ENCODE data around the gene BCAS4.

DNA sequence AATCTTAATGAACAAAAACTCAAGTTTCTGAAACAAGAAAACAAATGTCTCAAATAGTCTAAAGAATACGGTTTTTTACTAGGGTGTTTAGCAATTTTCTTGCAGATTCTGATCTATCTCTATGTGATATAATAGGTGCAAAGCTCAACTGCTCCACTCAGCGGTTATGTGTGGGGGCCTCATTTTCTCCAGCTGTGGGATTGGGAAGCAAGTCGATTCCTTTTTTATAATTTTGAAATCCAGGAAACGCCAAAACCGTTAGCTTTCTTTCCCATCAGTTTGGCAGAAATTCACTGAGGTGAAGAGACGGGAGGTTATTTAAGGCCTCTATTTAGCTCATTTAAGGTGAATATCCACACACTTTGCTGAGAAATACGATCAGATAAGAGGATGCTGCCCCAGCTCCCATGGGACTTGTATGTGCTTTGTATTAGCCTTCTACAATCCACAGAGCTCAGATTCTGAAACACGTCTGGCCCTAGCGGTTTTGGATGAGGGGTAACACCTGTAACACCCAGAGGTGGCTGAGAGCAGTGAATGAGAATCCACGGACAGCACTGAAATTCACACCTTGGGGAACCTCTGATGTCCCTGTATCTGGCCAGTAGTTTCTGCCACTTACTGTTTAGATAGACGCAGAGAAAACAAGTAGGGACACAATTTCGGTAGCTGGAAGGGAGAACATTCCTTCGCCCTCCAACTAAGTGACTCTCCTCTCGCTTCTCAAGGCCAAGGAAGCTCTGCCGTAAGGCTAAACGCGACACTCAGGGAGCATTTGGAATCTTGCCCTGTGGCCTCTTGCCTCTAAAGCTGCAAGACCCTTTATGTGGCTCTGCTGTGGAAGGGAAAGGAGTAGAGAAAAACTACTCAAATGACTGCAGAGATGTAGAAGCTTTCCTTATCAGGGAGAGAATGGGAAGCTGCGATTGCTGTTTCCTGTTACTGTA, 6.5 kb upstream of the BCAS4 start:
- TF ChIP-seq CTBP1 (IDR thresholded peaks at IDR 0.05; ENCODE audit: borderline replicate concordance) (no peak), SP1 (IDR thresholded peaks at IDR 0.05) (no peak), FOXA1 (IDR thresholded peaks at IDR 0.05) (no peak), BHLHE40 (IDR thresholded peaks at IDR 0.05; ENCODE audit: borderline replicate concordance) (no peak), L3MBTL2 (conservative IDR thresholded peaks at IDR 0.05) (no peak), FOXM1 (IDR thresholded peaks at IDR 0.05; ENCODE audit: borderline replicate concordance) (no peak), ELF4 (IDR thresholded peaks at IDR 0.05) (no peak), SUZ12 (IDR thresholded peaks at IDR 0.05) (no peak), NFRKB (IDR thresholded peaks at IDR 0.05) (no peak), LEF1 (IDR thresholded peaks at IDR 0.05; ENCODE audit: borderline replicate concordance) (no peak), HDGF (IDR thresholded peaks at IDR 0.05; ENCODE audit: borderline replicate concordance) (no peak)
- TF ChIP-seq, protein P1, sequence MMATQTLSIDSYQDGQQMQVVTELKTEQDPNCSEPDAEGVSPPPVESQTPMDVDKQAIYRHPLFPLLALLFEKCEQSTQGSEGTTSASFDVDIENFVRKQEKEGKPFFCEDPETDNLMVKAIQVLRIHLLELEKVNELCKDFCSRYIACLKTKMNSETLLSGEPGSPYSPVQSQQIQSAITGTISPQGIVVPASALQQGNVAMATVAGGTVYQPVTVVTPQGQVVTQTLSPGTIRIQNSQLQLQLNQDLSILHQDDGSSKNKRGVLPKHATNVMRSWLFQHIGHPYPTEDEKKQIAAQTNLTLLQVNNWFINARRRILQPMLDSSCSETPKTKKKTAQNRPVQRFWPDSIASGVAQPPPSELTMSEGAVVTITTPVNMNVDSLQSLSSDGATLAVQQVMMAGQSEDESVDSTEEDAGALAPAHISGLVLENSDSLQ (IDR thresholded peaks at IDR 0.05), result no peak
